Mononuclear cell (primary cell): ENCODE data around the gene RCN1. TPM values are rescaled to one million over a fixed set of nuclear protein-coding genes. Genes with fewer than 3 reads are reported as not detected.

Source experiments
- H3K27me3 ChIP-seq: 2 replicates; pipeline ENCODE4 v1.6.0; 2011; ENCODE audit warnings: low read length, control low read depth; ENCODE audit not compliant: insufficient read depth
- H3K4me1 ChIP-seq: 2 replicates; pipeline ENCODE4 v1.5.1; 2011; ENCODE audit warnings: mild to moderate bottlenecking, low read length, control low read depth; ENCODE audit not compliant: insufficient read depth
- H3K4me3 ChIP-seq: 2 replicates; pipeline ENCODE4 v1.5.1; 2011; ENCODE audit warnings: mild to moderate bottlenecking, low read length, moderate library complexity
- H3K9me3 ChIP-seq: 2 replicates; pipeline ENCODE4 v1.5.1; 2011; ENCODE audit warnings: low read depth, mild to moderate bottlenecking, control low read depth, low read length
- total RNA-seq: library from RNA; depleted of rRNA; stranded (reverse); fragments of >200 nt; gene quantifications from one replicate; pipeline ENCODE4 v1.2.3, GENCODE V29; 2012

Gene RCN1
- total RNA-seq, 1 donor, result 9.1 TPM

- no peaks in the 10 kb centered on the region for H3K9me3 ChIP-seq
- peaks cover 3% of the 10 kb centered on the region for H3K27me3 ChIP-seq
- H3K4me3 ChIP-seq, result no peak overlapping the region
- H3K4me1 ChIP-seq, result no peaks in the 10 kb centered on the region
Observed at GRCh38 chr11:32068134-32068870, 22.6 kb upstream of the RCN1 start.

- H3K4me1 ChIP-seq, result no peaks in the 10 kb centered on the region
- H3K9me3 ChIP-seq, result no peaks in the 10 kb centered on the region
- peaks cover 3% of the 10 kb centered on the region for H3K27me3 ChIP-seq
- H3K4me3 ChIP-seq, result no peak overlapping the region
Observed at GRCh38 chr11:32069361-32070058, 21.4 kb upstream of the RCN1 start.

DNA sequence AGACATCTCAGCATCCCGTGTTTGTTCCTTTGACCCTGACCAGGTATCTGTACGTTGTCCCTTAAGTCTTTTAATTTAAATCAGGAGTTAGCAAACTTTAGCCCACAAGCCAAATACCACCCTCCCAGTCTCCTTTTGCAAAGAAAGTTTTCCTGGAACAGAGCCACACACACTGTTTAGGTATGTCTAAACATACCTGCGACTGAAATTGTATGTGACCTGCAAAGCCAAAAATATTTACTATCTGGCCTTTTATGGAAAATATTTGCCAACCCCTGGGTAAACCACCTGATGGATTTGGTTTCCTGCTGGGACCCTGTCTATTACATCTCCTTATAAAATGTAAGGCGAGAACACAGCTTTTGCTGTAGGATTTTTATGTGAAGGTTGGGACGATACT is 20.2 kb upstream of the RCN1 start:
- Histone ChIP-seq H3K9me3 (no peaks in the 10 kb centered on the region), H3K4me3 (no peak overlapping the region), H3K4me1 (no peaks in the 10 kb centered on the region), H3K27me3 (peaks cover 3% of the 10 kb centered on the region)

DNA sequence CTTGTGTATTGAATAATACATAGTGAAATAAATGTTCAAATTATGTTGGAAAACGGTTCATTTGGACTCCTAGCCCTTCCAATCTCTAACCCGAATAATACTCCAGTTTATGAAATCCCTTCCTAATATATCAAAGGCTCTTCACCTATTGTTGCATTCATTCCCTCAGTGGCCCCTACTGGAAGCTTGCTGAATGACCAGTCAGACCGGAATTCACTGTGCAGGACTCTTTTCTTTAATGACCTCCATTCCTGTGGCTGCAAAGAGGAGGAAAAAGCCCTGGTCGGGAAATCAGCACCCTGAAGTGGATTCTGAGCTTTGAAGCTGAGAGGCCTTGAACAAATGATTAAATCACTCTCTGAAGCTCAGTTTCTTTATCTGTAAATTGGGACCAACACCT is 19.1 kb upstream of the RCN1 start:
- Histone ChIP-seq H3K4me3 (no peak overlapping the region), H3K27me3 (peaks cover 3% of the 10 kb centered on the region), H3K4me1 (no peaks in the 10 kb centered on the region), H3K9me3 (no peaks in the 10 kb centered on the region)

- peaks cover 2% of the 10 kb centered on the region for H3K27me3 ChIP-seq
- H3K4me1 ChIP-seq, result no peaks in the 10 kb centered on the region
Observed at GRCh38 chr11:32072872-32073643, 17.8 kb upstream of the RCN1 start.

DNA sequence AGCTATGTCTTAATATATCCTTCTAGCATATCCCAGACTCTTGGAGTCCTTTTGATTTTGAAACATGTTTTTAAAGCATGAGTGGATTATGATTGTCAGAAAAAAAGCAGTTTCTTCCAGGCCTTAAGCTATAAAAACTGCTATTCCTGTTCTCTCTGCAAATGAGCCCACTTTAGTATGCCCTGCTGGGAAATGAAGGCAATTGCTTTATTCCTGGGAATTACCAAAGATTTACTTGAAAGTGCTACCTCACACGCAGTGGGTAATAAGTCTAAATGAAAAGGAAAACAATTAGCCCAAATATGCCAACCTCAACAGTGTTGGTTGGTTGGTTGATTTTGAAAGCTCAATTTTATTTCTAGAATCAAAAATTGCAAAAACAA is 17.2 kb upstream of the RCN1 start:
- Histone ChIP-seq H3K9me3 (no peaks in the 10 kb centered on the region), H3K27me3 (no peaks in the 10 kb centered on the region), H3K4me1 (no peaks in the 10 kb centered on the region), H3K4me3 (no peak overlapping the region)

More at GRCh38 chr11:32072872-32073643, 17.8 kb upstream of the RCN1 start:
- Histone ChIP-seq H3K9me3 (no peaks in the 10 kb centered on the region), H3K4me3 (no peak overlapping the region)

GRCh38 chr11:32079553-32079952 is 11.3 kb upstream of the RCN1 start:
- Histone ChIP-seq H3K4me3 (no peak overlapping the region), H3K9me3 (no peaks in the 10 kb centered on the region), H3K4me1 (peaks cover 3% of the 10 kb centered on the region), H3K27me3 (no peaks in the 10 kb centered on the region)

GRCh38 chr11:32080361-32080980 is 10.4 kb upstream of the RCN1 start:
- no peaks in the 10 kb centered on the region for H3K9me3 ChIP-seq
- peaks cover 3% of the 10 kb centered on the region for H3K4me1 ChIP-seq
- H3K4me3 ChIP-seq, result no peak overlapping the region
- no peaks in the 10 kb centered on the region for H3K27me3 ChIP-seq

GRCh38 chr11:32081129-32081641 is 9.7 kb upstream of the RCN1 start:
- Histone ChIP-seq H3K4me1 (peaks cover 3% of the 10 kb centered on the region), H3K9me3 (no peaks in the 10 kb centered on the region), H3K27me3 (no peaks in the 10 kb centered on the region), H3K4me3 (no peak overlapping the region)

DNA sequence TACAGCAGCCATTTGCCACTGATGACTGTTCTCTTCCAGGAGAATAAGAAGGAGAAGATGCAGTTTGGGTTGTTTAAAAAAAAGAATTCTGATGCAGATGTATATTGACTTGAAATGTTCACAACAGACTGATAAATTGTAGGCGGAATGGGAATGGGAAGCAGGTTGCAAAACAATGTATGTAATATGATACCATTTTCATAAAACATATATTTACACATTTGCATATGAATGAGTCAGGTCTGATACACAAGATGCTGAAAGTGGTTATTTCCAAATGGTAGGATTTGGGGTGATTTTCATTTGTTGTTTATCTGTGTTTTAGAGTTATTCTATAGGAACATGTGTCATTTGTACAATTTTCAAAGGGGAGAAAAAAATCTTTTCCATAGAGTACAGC is 9.0 kb upstream of the RCN1 start:
- peaks cover 3% of the 10 kb centered on the region for H3K4me1 ChIP-seq
- no peaks in the 10 kb centered on the region for H3K27me3 ChIP-seq
- no peak overlapping the region for H3K4me3 ChIP-seq
- H3K9me3 ChIP-seq, result no peaks in the 10 kb centered on the region

DNA sequence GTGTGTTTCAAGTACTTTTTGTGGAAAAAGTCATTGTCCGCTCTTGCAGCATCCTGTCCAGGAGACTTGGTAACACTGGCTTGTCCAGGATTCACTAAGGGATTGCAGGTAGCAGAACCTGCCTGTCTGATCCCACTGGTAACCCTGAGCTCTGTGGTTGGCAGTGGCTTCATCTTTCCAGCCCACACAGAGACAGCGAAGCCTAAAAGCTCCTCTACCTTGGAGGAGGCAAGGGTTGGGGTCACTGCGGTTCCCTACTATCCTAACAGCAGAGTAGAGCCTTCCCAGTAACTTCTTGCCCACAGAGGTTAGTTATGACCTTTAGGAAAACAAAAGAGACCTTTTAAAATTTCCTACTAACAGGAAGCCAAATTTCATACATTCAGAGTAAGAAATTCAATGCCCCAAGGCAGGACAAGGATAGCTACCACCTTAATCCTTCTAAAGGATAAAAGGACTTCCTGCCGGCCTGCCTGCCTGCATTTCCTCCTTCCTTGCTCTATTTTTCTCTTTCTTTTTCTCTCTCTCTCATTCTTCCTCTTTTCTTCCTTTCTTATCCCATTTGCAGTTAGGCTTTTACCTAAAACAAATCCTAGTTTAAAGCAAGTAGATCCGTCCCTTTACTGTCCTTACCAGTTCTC is 8.4 kb upstream of the RCN1 start:
- no peaks in the 10 kb centered on the region for H3K27me3 ChIP-seq
- H3K9me3 ChIP-seq, result no peaks in the 10 kb centered on the region
- H3K4me3 ChIP-seq, result no peak overlapping the region
- H3K4me1 ChIP-seq, result peaks cover 3% of the 10 kb centered on the region

DNA sequence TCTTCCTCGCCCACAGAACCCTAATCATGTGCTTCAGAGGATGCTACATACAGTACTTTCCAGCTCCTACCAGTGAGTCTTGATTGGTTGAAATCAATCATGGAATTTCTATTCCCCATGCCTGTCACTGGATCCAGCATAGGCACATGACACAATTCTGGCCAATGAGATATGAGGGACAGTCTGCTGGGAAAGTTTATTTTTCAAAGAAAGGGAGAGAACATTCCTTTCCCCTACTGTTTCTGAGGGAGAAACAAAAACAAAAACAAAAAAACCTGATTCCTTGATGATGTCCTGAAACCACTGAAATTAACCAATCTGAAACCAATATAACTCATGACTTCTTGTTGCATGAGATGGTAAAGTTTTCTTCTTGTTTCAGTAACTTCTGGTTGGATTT is 3.3 kb upstream of the RCN1 start:
- Histone ChIP-seq H3K27me3 (no peaks in the 10 kb centered on the region), H3K4me3 (no peak overlapping the region), H3K4me1 (peaks cover 16% of the 10 kb centered on the region), H3K9me3 (no peaks in the 10 kb centered on the region)

GRCh38 chr11:32088117-32088941 is 2.5 kb upstream of the RCN1 start:
- H3K27me3 ChIP-seq, result no peaks in the 10 kb centered on the region
- no peaks in the 10 kb centered on the region for H3K9me3 ChIP-seq
- H3K4me1 ChIP-seq, result peaks cover 18% of the 10 kb centered on the region
- no peak overlapping the region for H3K4me3 ChIP-seq
